ENCODE measurements around the gene SPTBN1. TPM values are rescaled to one million over a fixed set of nuclear protein-coding genes. Genes with fewer than 3 reads are reported as not detected.

Gene SPTBN1
- total RNA-seq, 1 experiment from 2014 or later, result 146 TPM

- no peak overlapping the region for H3K4me3 ChIP-seq (ENCODE audit: low read depth, low read length, poor library complexity, severe bottlenecking)
- no peak for TF ChIP-seq CTCF (conservative IDR thresholded peaks at IDR 0.05; ENCODE audit: low read depth, low read length)
- no peak for TF ChIP-seq EZH2 (IDR thresholded peaks at IDR 0.05; ENCODE audit: borderline replicate concordance, low read depth, low read length, poor library complexity, severe bottlenecking)
- no peaks in the 10 kb centered on the region for H3K36me3 ChIP-seq (ENCODE audit: insufficient read depth, low read length, poor library complexity, severe bottlenecking)
- H3K27ac ChIP-seq (ENCODE audit: low read depth, low read length, poor library complexity, severe bottlenecking), result peak overlapping the region; percentile 75
- H3K4me1 ChIP-seq (ENCODE audit: insufficient read depth, low read length, poor library complexity, severe bottlenecking), result peaks cover 70% of the 10 kb centered on the region
- no peak for DNase-seq (ENCODE audit: low spot score)
- no peaks in the 10 kb centered on the region for H3K9me3 ChIP-seq (ENCODE audit: low read depth, low read length, poor library complexity, severe bottlenecking)
- CTCF ChIA-PET, result no interaction called here
- BruUV-seq (replicated peaks), result no TSS peak
- no peaks in the 10 kb centered on the region for H3K27me3 ChIP-seq (replicated peaks; ENCODE audit: insufficient read depth, low read depth, low read length, poor library complexity)
- intact Hi-C loops (cut with micrococcal nuclease; ENCODE audit: unreplicated experiment), result no loop called here
- POLR2A ChIA-PET (ENCODE audit: low non-redundant PET), result interaction anchor here (0.5 kb wide), 1 partner anchor 189 kb away, joined by 3 read pairs; no protein-coding TSS in a partner anchor
These were observed 132.9 kb downstream of the SPTBN1 start for GRCh38 chr2:54589038-54589339.

DNA sequence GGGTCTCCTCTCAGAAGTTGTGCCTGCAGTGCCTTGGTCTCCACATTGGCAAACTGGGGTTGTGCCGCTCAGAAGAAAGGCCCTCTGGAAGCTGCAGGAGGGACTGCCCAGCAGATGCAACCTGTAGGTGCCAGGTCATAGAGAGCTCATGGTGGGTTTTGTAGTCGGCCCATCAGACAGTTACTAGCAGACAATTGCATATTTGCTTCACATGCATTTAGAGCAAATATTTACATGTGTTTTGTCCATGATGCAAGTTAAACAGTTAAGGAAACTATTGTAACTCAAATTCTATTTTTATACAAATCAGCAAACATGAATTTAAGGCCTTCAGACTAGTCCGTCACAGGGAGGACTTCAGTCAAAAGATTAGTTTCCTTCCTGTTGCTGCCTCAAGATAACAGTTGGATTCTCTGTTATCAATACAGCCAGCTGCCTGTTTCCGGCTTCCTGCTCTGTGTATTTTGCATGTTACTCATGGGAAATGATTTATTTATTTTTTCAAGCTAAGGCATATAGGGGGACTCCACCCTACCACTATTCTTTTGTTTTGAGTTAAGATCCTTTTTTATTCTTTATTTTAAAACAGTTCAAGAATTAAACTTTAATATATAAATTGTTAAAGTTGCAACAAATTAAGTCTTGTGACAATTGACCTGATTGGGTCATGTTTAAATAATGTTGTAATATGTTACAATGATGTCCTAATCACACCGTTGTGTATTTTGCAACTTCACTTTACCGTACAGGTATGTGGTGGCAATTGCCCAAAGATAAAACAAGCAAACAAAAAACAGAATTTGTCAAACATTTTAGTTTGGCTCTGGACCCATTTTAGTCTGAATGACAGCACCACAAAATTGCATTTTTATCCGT, 133.5 kb downstream of the SPTBN1 start:
- TF ChIP-seq EZH2 (IDR thresholded peaks at IDR 0.05; ENCODE audit: borderline replicate concordance, low read depth, low read length, poor library complexity, severe bottlenecking), result no peak
- no peak for TF ChIP-seq CTCF (conservative IDR thresholded peaks at IDR 0.05; ENCODE audit: low read depth, low read length)
- peak; percentile 72 for DNase-seq (ENCODE audit: low spot score)
- Histone ChIP-seq H3K9me3 (ENCODE audit: low read depth, low read length, poor library complexity, severe bottlenecking) (no peaks in the 10 kb centered on the region), H3K36me3 (ENCODE audit: insufficient read depth, low read length, poor library complexity, severe bottlenecking) (no peaks in the 10 kb centered on the region), H3K27ac (ENCODE audit: low read depth, low read length, poor library complexity, severe bottlenecking) (peak overlapping the region; percentile 75), H3K4me1 (ENCODE audit: insufficient read depth, low read length, poor library complexity, severe bottlenecking) (peaks cover 64% of the 10 kb centered on the region), H3K27me3 (replicated peaks; ENCODE audit: insufficient read depth, low read depth, low read length, poor library complexity) (no peaks in the 10 kb centered on the region), H3K4me3 (ENCODE audit: low read depth, low read length, poor library complexity, severe bottlenecking) (no peak overlapping the region)
- intact Hi-C loops (cut with micrococcal nuclease; ENCODE audit: unreplicated experiment), result no loop called here
- ChIA-PET POLR2A (ENCODE audit: low non-redundant PET) (interaction anchor here (0.5 kb wide), 1 partner anchor 188 kb away, joined by 3 read pairs; no protein-coding TSS in a partner anchor), CTCF (no interaction called here)
- no TSS peak for BruUV-seq (replicated peaks)

- peak overlapping the region; percentile 23 for H3K27ac ChIP-seq (ENCODE audit: low read depth, low read length, poor library complexity, severe bottlenecking)
These were observed 134.3 kb downstream of the SPTBN1 start for GRCh38 chr2:54590216-54591120.

More at GRCh38 chr2:54590216-54591120, 134.3 kb downstream of the SPTBN1 start:
- Histone ChIP-seq H3K4me3 (ENCODE audit: low read depth, low read length, poor library complexity, severe bottlenecking) (no peak overlapping the region), H3K27me3 (replicated peaks; ENCODE audit: insufficient read depth, low read depth, low read length, poor library complexity) (no peaks in the 10 kb centered on the region), H3K36me3 (ENCODE audit: insufficient read depth, low read length, poor library complexity, severe bottlenecking) (no peaks in the 10 kb centered on the region), H3K4me1 (ENCODE audit: insufficient read depth, low read length, poor library complexity, severe bottlenecking) (peaks cover 56% of the 10 kb centered on the region), H3K9me3 (ENCODE audit: low read depth, low read length, poor library complexity, severe bottlenecking) (no peaks in the 10 kb centered on the region)
- CTCF ChIA-PET, result no interaction called here
- intact Hi-C loops (cut with micrococcal nuclease; ENCODE audit: unreplicated experiment), result no loop called here
- POLR2A ChIA-PET (ENCODE audit: low non-redundant PET), result no interaction called here
- DNase-seq (ENCODE audit: low spot score), result no peak
- TF ChIP-seq CTCF (conservative IDR thresholded peaks at IDR 0.05; ENCODE audit: low read depth, low read length), result no peak
- TF ChIP-seq EZH2 (IDR thresholded peaks at IDR 0.05; ENCODE audit: borderline replicate concordance, low read depth, low read length, poor library complexity, severe bottlenecking), result no peak
- no TSS peak for BruUV-seq (replicated peaks)

Data from A673 (cell line).